ENCODE results near the gene RXRA. TPM values are rescaled to one million over a fixed set of nuclear protein-coding genes. Genes with fewer than 3 reads are reported as not detected.
A peak's percentile ranks its signal among the peaks of the same experiment; 100 is the strongest.

RXRA gene
- total and polyA plus RNA-seq, 2 of the 13 experiments (the other 11 are each of a cell fraction or from before 2014, with no cell fraction given) = 18.9 to 29.2 TPM

DNA sequence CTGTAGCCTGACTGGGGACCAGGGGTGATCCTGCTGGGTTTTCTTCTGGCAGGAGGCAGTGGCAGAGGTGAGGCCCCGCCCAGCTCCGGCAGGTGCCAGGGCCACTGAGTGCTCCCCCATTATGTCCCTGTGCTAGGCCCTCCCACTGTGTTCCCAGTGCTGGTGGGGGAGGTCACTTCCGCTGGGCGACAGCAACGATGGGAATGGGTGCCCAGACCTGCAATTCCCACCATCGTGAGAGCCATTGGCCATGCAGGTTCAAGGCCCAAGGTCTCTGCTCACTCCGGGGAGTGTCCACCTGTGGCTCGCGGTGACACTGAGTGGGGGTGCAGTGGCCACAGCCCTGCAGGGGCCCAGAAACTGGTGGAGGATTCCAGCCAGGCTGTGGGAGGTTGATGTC, 98.6 kb downstream of the RXRA start (continued):
- TF ChIP-seq, protein P1, sequence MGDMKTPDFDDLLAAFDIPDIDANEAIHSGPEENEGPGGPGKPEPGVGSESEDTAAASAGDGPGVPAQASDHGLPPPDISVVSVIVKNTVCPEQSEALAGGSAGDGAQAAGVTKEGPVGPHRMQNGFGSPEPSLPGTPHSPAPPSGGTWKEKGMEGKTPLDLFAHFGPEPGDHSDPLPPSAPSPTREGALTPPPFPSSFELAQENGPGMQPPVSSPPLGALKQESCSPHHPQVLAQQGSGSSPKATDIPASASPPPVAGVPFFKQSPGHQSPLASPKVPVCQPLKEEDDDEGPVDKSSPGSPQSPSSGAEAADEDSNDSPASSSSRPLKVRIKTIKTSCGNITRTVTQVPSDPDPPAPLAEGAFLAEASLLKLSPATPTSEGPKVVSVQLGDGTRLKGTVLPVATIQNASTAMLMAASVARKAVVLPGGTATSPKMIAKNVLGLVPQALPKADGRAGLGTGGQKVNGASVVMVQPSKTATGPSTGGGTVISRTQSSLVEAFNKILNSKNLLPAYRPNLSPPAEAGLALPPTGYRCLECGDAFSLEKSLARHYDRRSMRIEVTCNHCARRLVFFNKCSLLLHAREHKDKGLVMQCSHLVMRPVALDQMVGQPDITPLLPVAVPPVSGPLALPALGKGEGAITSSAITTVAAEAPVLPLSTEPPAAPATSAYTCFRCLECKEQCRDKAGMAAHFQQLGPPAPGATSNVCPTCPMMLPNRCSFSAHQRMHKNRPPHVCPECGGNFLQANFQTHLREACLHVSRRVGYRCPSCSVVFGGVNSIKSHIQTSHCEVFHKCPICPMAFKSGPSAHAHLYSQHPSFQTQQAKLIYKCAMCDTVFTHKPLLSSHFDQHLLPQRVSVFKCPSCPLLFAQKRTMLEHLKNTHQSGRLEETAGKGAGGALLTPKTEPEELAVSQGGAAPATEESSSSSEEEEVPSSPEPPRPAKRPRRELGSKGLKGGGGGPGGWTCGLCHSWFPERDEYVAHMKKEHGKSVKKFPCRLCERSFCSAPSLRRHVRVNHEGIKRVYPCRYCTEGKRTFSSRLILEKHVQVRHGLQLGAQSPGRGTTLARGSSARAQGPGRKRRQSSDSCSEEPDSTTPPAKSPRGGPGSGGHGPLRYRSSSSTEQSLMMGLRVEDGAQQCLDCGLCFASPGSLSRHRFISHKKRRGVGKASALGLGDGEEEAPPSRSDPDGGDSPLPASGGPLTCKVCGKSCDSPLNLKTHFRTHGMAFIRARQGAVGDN (CRISPR knock-in tag; IDR thresholded peaks at IDR 0.05) = peak; percentile 68
- TF ChIP-seq ZBTB38 (CRISPR knock-in tag; IDR thresholded peaks at IDR 0.05) = peak; percentile 68; the same call in 1 of the 2 replicates

DNA sequence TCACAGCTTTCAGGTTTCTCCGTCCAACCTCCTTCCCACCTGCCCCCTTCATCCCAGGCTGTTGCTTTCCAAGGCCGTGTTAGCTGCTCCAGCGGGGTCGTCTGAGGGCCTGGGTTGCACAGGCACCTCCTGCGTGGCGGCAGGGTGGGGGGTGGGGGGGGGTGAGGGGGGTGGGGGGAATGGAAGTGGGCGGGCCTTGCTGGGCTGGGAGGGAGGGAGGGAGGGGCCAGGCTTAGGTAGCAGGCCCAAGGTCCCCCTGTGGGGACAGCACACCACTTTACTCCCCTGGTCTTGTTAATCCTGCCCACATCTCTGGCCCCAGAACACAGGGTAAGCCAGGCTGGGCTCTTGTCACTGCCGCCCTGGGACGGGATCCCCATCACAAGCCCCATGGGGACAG, 99.1 kb downstream of the RXRA start:
- intact Hi-C loops (cut with micrococcal nuclease; ENCODE audit: unreplicated experiment) (no loop called here), in situ Hi-C loops (cut with HindIII; ENCODE audit: extremely low pct_ligation_motif_present, low pct_unique_long_range_greater_than_20kb) (no loop called here)
- Histone ChIP-seq H3K27me3 (ENCODE audit: control insufficient read depth in 1 of 2, insufficient read depth in 2 of 2, low read length in 2 of 2) (no peaks in the 10 kb centered on the region), H3K4me2 (ENCODE audit: low read depth, low read length) (no peak overlapping the region), H3K79me2 (ENCODE audit: insufficient read depth, low read length) (no peaks in the 10 kb centered on the region), H3K27ac (ENCODE audit: extremely low read length, insufficient read depth, low read length) (peak overlapping the region; percentile 30), H3K4me1 (ENCODE audit: insufficient read depth, low read length) (peaks cover 33% of the 10 kb centered on the region), H2AFZ (ENCODE audit: low read length) (no peak overlapping the region), H3K9me3 (ENCODE audit: low read length) (no peaks in the 10 kb centered on the region), H3K9ac (ENCODE audit: insufficient read depth, low read depth, low read length) (no peak overlapping the region), H3K36me3 (replicated peaks in 1 of 2; ENCODE audit: control insufficient read depth in 1 of 2, insufficient read depth in 2 of 2, low read length in 2 of 2) (peaks cover 10 to 29% of the 10 kb centered on the region in 2 experiments; a peak in 4 of 5 replicates), H3K4me3 (replicated peaks in 1 of 3; ENCODE audit: insufficient read depth in 1 of 3, low read depth in 2 of 3, low read length in 3 of 3) (no peak overlapping the region), H4K20me1 (ENCODE audit: insufficient read depth, low read length) (no peaks in the 10 kb centered on the region)
- WGBS (ENCODE audit: low lambda C conversion rate) = 66% methylated on average over 7 of the region's 9 CpGs
- ChIA-PET POLR2A (interaction anchor here (0.6 kb wide), 2 partner anchors 16 to 26 kb away, joined by 3 read pairs; no protein-coding TSS in a partner anchor), CTCF (ENCODE audit: low intra/inter-chr PET ratio, low total read pairs) (no interaction called here)
- no TSS peak for BruUV-seq (replicated peaks)
- TF ChIP-seq ZNF234 (CRISPR knock-in tag; conservative IDR thresholded peaks at IDR 0.05) = no peak
- TF ChIP-seq KLF12 (CRISPR knock-in tag; IDR thresholded peaks at IDR 0.05; ENCODE audit: borderline replicate concordance) = no peak
- TF ChIP-seq, protein P2, sequence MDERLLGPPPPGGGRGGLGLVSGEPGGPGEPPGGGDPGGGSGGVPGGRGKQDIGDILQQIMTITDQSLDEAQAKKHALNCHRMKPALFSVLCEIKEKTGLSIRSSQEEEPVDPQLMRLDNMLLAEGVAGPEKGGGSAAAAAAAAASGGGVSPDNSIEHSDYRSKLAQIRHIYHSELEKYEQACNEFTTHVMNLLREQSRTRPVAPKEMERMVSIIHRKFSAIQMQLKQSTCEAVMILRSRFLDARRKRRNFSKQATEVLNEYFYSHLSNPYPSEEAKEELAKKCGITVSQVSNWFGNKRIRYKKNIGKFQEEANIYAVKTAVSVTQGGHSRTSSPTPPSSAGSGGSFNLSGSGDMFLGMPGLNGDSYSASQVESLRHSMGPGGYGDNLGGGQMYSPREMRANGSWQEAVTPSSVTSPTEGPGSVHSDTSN (CRISPR knock-in tag; IDR thresholded peaks at IDR 0.05) = no peak
- no peak for TF ChIP-seq ZNF747 (CRISPR knock-in tag; IDR thresholded peaks at IDR 0.05; ENCODE audit: borderline replicate concordance)
- TF ChIP-seq REL (CRISPR knock-in tag; conservative IDR thresholded peaks at IDR 0.05) = no peak
- no peak for TF ChIP-seq ZNF766 (CRISPR knock-in tag; IDR thresholded peaks at IDR 0.05; ENCODE audit: borderline replicate concordance)
- TF ChIP-seq, protein P3, sequence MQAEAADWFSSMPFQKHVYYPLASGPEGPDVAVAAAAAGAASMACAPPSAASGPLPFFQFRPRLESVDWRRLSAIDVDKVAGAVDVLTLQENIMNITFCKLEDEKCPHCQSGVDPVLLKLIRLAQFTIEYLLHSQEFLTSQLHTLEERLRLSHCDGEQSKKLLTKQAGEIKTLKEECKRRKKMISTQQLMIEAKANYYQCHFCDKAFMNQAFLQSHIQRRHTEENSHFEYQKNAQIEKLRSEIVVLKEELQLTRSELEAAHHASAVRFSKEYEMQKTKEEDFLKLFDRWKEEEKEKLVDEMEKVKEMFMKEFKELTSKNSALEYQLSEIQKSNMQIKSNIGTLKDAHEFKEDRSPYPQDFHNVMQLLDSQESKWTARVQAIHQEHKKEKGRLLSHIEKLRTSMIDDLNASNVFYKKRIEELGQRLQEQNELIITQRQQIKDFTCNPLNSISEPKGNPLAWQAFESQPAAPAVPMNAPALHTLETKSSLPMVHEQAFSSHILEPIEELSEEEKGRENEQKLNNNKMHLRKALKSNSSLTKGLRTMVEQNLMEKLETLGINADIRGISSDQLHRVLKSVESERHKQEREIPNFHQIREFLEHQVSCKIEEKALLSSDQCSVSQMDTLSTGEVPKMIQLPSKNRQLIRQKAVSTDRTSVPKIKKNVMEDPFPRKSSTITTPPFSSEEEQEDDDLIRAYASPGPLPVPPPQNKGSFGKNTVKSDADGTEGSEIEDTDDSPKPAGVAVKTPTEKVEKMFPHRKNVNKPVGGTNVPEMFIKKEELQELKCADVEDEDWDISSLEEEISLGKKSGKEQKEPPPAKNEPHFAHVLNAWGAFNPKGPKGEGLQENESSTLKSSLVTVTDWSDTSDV (CRISPR knock-in tag; IDR thresholded peaks at IDR 0.05) = no peak
- no peak for TF ChIP-seq ZNF251 (CRISPR knock-in tag; IDR thresholded peaks at IDR 0.05)
- TF ChIP-seq ZNF549 (CRISPR knock-in tag; IDR thresholded peaks at IDR 0.05) = no peak
- TF ChIP-seq ZNF543 (CRISPR knock-in tag; IDR thresholded peaks at IDR 0.05) = no peak
- no peak for DNase-seq (ENCODE audit: low spot score)
- ATAC-seq = no peak
- no peak for FAIRE-seq
